Immature natural killer cell (primary cell): Measurements from ENCODE around the gene RRAD. TPM values are rescaled to one million over a fixed set of nuclear protein-coding genes. Genes with fewer than 3 reads are reported as not detected.
"Not testable (repeated sequence)": the region's sequence is repeated elsewhere in the genome, so short reads cannot be mapped to it uniquely, and the experiment has no call there.

ENCODE experiments used
- DNase-seq, 3 donors: peaks; one replicate each; pipeline ENCODE4 v3.0.0; 2022; ENCODE audit warnings: mixed read lengths in 1 of 3
- H3K27ac Mint-ChIP-seq, 6 donors: one replicate each; pipeline ENCODE4 v1.8.0; 2020; ENCODE audit warnings: mixed read lengths in 6 of 6, mild to moderate bottlenecking in 5 of 6, inconsistent platforms in 4 of 6, moderate library complexity in 3 of 6
- H3K27me3 Mint-ChIP-seq, 3 donors: one replicate each; pipeline ENCODE4 v1.8.0; 2020 to 2021; ENCODE audit warnings: low read depth in 3 of 3, mild to moderate bottlenecking in 3 of 3, mixed read lengths in 3 of 3, moderate library complexity in 3 of 3, inconsistent platforms in 1 of 3
- H3K36me3 Mint-ChIP-seq, 3 donors: one replicate each; pipeline ENCODE4 v1.8.0; 2020; ENCODE audit warnings: mixed read lengths in 3 of 3, inconsistent platforms in 2 of 3, mild to moderate bottlenecking in 2 of 3
- H3K4me1 Mint-ChIP-seq, 2 donors: one replicate each; pipeline ENCODE4 v1.8.0; 2020; ENCODE audit warnings: inconsistent platforms in 2 of 2, mild to moderate bottlenecking in 2 of 2, mixed read lengths in 2 of 2, moderate library complexity in 1 of 2
- H3K4me3 Mint-ChIP-seq, 5 donors: one replicate each; pipeline ENCODE4 v1.8.0; 2020; ENCODE audit warnings: mild to moderate bottlenecking in 5 of 5, mixed read lengths in 5 of 5, inconsistent platforms in 3 of 5, moderate library complexity in 3 of 5
- H3K9me3 Mint-ChIP-seq, 6 donors: one replicate each; pipeline ENCODE4 v1.8.0; 2020; ENCODE audit warnings: mild to moderate bottlenecking in 6 of 6, mixed read lengths in 6 of 6, inconsistent platforms in 4 of 6, moderate library complexity in 3 of 6
- polyA plus RNA-seq, 3 donors: library from polyadenylated mRNA; unstranded; fragments of 300-500 nt; fragmentation: Illumina TruSeq; gene quantifications; one replicate each; pipeline ENCODE4 v1.2.3, GENCODE V29; 2021

The RRAD gene
- polyA plus RNA-seq, 3 donors from 2014 or later = not detected

GRCh38 chr16:66903544-66904427 lies 21.5 kb downstream of the RRAD start:
- DNase-seq = no peak
- H3K9me3 Mint-ChIP-seq = no peaks in the 10 kb centered on the region
- H3K27ac Mint-ChIP-seq = no peak overlapping the region
- H3K27me3 Mint-ChIP-seq = peaks cover 0 to 4% (median 0%) of the 10 kb centered on the region in 3 donors
- H3K4me3 Mint-ChIP-seq = no peak overlapping the region
- H3K36me3 Mint-ChIP-seq = no peaks in the 10 kb centered on the region
- H3K4me1 Mint-ChIP-seq = no peaks in the 10 kb centered on the region

- H3K4me3 Mint-ChIP-seq = no peak overlapping the region
- H3K9me3 Mint-ChIP-seq = no peaks in the 10 kb centered on the region
- DNase-seq = no peak
- H3K27me3 Mint-ChIP-seq = peaks cover 0 to 4% (median 0%) of the 10 kb centered on the region in 3 donors
- H3K4me1 Mint-ChIP-seq = no peaks in the 10 kb centered on the region
- peak overlapping the region in 1 of 6 donors; percentile 21 for H3K27ac Mint-ChIP-seq
- H3K36me3 Mint-ChIP-seq = no peaks in the 10 kb centered on the region
Measured at GRCh38 chr16:66902648-66903543, 22.4 kb downstream of the RRAD start.

- Mint-ChIP-seq H3K27me3 (peaks cover 0 to 4% (median 1%) of the 10 kb centered on the region in 3 donors), H3K4me3 (no peak overlapping the region), H3K4me1 (no peaks in the 10 kb centered on the region), H3K36me3 (no peaks in the 10 kb centered on the region), H3K27ac (no peak overlapping the region), H3K9me3 (no peaks in the 10 kb centered on the region)
- DNase-seq = no peak
Measured at GRCh38 chr16:66901626-66902025, 23.7 kb downstream of the RRAD start.

- Mint-ChIP-seq H3K36me3 (no peaks in the 10 kb centered on the region), H3K27ac (no peak overlapping the region), H3K4me1 (no peaks in the 10 kb centered on the region), H3K4me3 (no peak overlapping the region), H3K9me3 (no peaks in the 10 kb centered on the region), H3K27me3 (peaks cover 0 to 2% (median 2%) of the 10 kb centered on the region in 3 donors)
- no peak for DNase-seq
Measured at GRCh38 chr16:66900721-66901441, 24.5 kb downstream of the RRAD start.

GRCh38 chr16:66899945-66900710 lies 25.2 kb downstream of the RRAD start:
- H3K27ac Mint-ChIP-seq = no peak overlapping the region
- H3K9me3 Mint-ChIP-seq = no peaks in the 10 kb centered on the region
- DNase-seq = no peak
- H3K36me3 Mint-ChIP-seq = no peaks in the 10 kb centered on the region
- no peaks in the 10 kb centered on the region for H3K4me1 Mint-ChIP-seq
- H3K27me3 Mint-ChIP-seq = peaks cover 0 to 3% (median under 1%) of the 10 kb centered on the region in 3 donors
- no peak overlapping the region for H3K4me3 Mint-ChIP-seq

GRCh38 chr16:66899310-66899944 lies 25.9 kb downstream of the RRAD start:
- Mint-ChIP-seq H3K4me3 (no peak overlapping the region), H3K27me3 (peaks cover 0 to 3% (median 0%) of the 10 kb centered on the region in 3 donors), H3K9me3 (no peaks in the 10 kb centered on the region), H3K4me1 (no peaks in the 10 kb centered on the region), H3K36me3 (no peaks in the 10 kb centered on the region), H3K27ac (no peak overlapping the region)
- DNase-seq = no peak

GRCh38 chr16:66898933-66899309 lies 26.4 kb downstream of the RRAD start:
- peak overlapping the region in 1 of 6 donors; percentile 1 for H3K27ac Mint-ChIP-seq

GRCh38 chr16:66898207-66898606 lies 27.1 kb downstream of the RRAD start:
- H3K27ac Mint-ChIP-seq = no peak overlapping the region
- peaks cover 0 to under 1% of the 10 kb centered on the region in 2 donors for H3K4me1 Mint-ChIP-seq
- H3K27me3 Mint-ChIP-seq = peaks cover 0 to 3% (median 0%) of the 10 kb centered on the region in 3 donors
- no peaks in the 10 kb centered on the region for H3K9me3 Mint-ChIP-seq
- no peak for DNase-seq
- H3K4me3 Mint-ChIP-seq = no peak overlapping the region
- H3K36me3 Mint-ChIP-seq = no peaks in the 10 kb centered on the region

More at GRCh38 chr16:66898933-66899309, 26.4 kb downstream of the RRAD start:
- Mint-ChIP-seq H3K27me3 (peaks cover 0 to 3% (median 0%) of the 10 kb centered on the region in 3 donors), H3K4me3 (no peak overlapping the region), H3K9me3 (no peaks in the 10 kb centered on the region), H3K36me3 (no peaks in the 10 kb centered on the region), H3K4me1 (no peaks in the 10 kb centered on the region)
- no peak for DNase-seq

- H3K36me3 Mint-ChIP-seq, H3K27ac Mint-ChIP-seq, H3K9me3 Mint-ChIP-seq, DNase-seq, H3K4me1 Mint-ChIP-seq, H3K4me3 Mint-ChIP-seq, H3K27me3 Mint-ChIP-seq: not testable (repeated sequence)
Measured at GRCh38 chr16:66896682-66897081, 28.7 kb downstream of the RRAD start.

GRCh38 chr16:66895999-66896398 lies 29.3 kb downstream of the RRAD start:
- no peak for DNase-seq
- Mint-ChIP-seq H3K27ac (no peak overlapping the region), H3K9me3 (no peaks in the 10 kb centered on the region), H3K4me1 (peaks cover 0 to 3% of the 10 kb centered on the region in 2 donors), H3K4me3 (no peak overlapping the region), H3K27me3 (peaks cover 0 to 3% (median 0%) of the 10 kb centered on the region in 3 donors), H3K36me3 (no peaks in the 10 kb centered on the region)

- Mint-ChIP-seq H3K36me3 (no peaks in the 10 kb centered on the region), H3K27me3 (peaks cover 0 to 3% (median 0%) of the 10 kb centered on the region in 3 donors), H3K9me3 (no peaks in the 10 kb centered on the region), H3K4me1 (peaks cover 0 to 3% of the 10 kb centered on the region in 2 donors), H3K27ac (no peak overlapping the region), H3K4me3 (no peak overlapping the region)
- DNase-seq = no peak
Measured at GRCh38 chr16:66895689-66895979, 29.7 kb downstream of the RRAD start.

- Mint-ChIP-seq H3K4me1 (peaks cover 0 to 3% of the 10 kb centered on the region in 2 donors), H3K9me3 (no peaks in the 10 kb centered on the region), H3K27me3 (peaks cover 0 to 3% (median 0%) of the 10 kb centered on the region in 3 donors), H3K36me3 (no peaks in the 10 kb centered on the region), H3K4me3 (no peak overlapping the region), H3K27ac (peak overlapping the region in 2 of 6 donors; percentile 17 to 70)
- DNase-seq = peak; percentile 39 to 57 (median 52)
Measured at GRCh38 chr16:66894948-66895688, 30.2 kb downstream of the RRAD start.
